ENCODE measurements around the gene ADGRB3. TPM values are rescaled to one million over a fixed set of nuclear protein-coding genes. Genes with fewer than 3 reads are reported as not detected.

The ADGRB3 gene
- total RNA-seq, 6 donors from 2014 or later, result 1.1 to 7.3 (median 3.0) TPM

GRCh38 chr6:69263297-69263696 lies 628.2 kb downstream of the ADGRB3 start:
- TF ChIP-seq POLR2AphosphoS5 (IDR thresholded peaks at IDR 0.05), result no peak
- no peak for TF ChIP-seq CTCF (IDR thresholded peaks at IDR 0.05)
- no peak for TF ChIP-seq POLR2A (IDR thresholded peaks at IDR 0.05)
- no peak for TF ChIP-seq EP300 (IDR thresholded peaks at IDR 0.05)
- no peak for DNase-seq
- Histone ChIP-seq H3K4me1 (no peaks in the 10 kb centered on the region), H3K27me3 (no peaks in the 10 kb centered on the region), H3K36me3 (no peaks in the 10 kb centered on the region), H3K9me3 (no peaks in the 10 kb centered on the region), H3K27ac (no peak overlapping the region), H3K4me3 (no peak overlapping the region)
- 70 to 80% methylated on average over 2 of the region's 2 CpGs for WGBS, 2 donors
- no peak for ATAC-seq (ENCODE audit: low FRiP score in 2 of 2)

GRCh38 chr6:69265090-69265489 lies 630.0 kb downstream of the ADGRB3 start:
- no peak for ATAC-seq (ENCODE audit: low FRiP score in 2 of 2)
- Histone ChIP-seq H3K27ac (no peak overlapping the region), H3K4me1 (no peaks in the 10 kb centered on the region), H3K36me3 (no peaks in the 10 kb centered on the region), H3K27me3 (no peaks in the 10 kb centered on the region), H3K4me3 (no peak overlapping the region), H3K9me3 (no peaks in the 10 kb centered on the region)
- TF ChIP-seq POLR2AphosphoS5 (IDR thresholded peaks at IDR 0.05) (no peak), EP300 (IDR thresholded peaks at IDR 0.05) (no peak), CTCF (IDR thresholded peaks at IDR 0.05) (no peak), POLR2A (IDR thresholded peaks at IDR 0.05) (no peak)
- 54 to 55% methylated on average over 2 of the region's 2 CpGs for WGBS, 2 donors
- DNase-seq, result no peak

- H3K4me1 ChIP-seq, result no peaks in the 10 kb centered on the region
- H3K27me3 ChIP-seq, result no peaks in the 10 kb centered on the region
- no peaks in the 10 kb centered on the region for H3K36me3 ChIP-seq
- H3K9me3 ChIP-seq, result no peaks in the 10 kb centered on the region
- no peak overlapping the region for H3K27ac ChIP-seq
- DNase-seq, result no peak
- WGBS, 2 donors, result 69 to 79% methylated on average over 1 of the region's 1 CpG
- TF ChIP-seq CTCF (IDR thresholded peaks at IDR 0.05), result no peak
- no peak for TF ChIP-seq EP300 (IDR thresholded peaks at IDR 0.05)
- no peak for TF ChIP-seq POLR2AphosphoS5 (IDR thresholded peaks at IDR 0.05)
- TF ChIP-seq POLR2A (IDR thresholded peaks at IDR 0.05), result no peak
- ATAC-seq (ENCODE audit: low FRiP score in 2 of 2), result no peak
- H3K4me3 ChIP-seq, result no peak overlapping the region
These were observed 630.6 kb downstream of the ADGRB3 start for GRCh38 chr6:69265706-69266105.

GRCh38 chr6:69276204-69276603 lies 641.1 kb downstream of the ADGRB3 start:
- Histone ChIP-seq H3K9me3 (no peaks in the 10 kb centered on the region), H3K4me1 (no peaks in the 10 kb centered on the region), H3K36me3 (no peaks in the 10 kb centered on the region), H3K27me3 (no peaks in the 10 kb centered on the region), H3K27ac (no peak overlapping the region), H3K4me3 (no peak overlapping the region)
- DNase-seq (no peak), ATAC-seq (ENCODE audit: low FRiP score in 2 of 2) (no peak)
- TF ChIP-seq POLR2AphosphoS5 (IDR thresholded peaks at IDR 0.05), result no peak
- no peak for TF ChIP-seq EP300 (IDR thresholded peaks at IDR 0.05)
- no peak for TF ChIP-seq POLR2A (IDR thresholded peaks at IDR 0.05)
- no peak for TF ChIP-seq CTCF (IDR thresholded peaks at IDR 0.05)

GRCh38 chr6:69279805-69280204 lies 644.7 kb downstream of the ADGRB3 start:
- Histone ChIP-seq H3K4me1 (no peaks in the 10 kb centered on the region), H3K4me3 (no peak overlapping the region), H3K36me3 (no peaks in the 10 kb centered on the region), H3K27ac (no peak overlapping the region), H3K9me3 (no peaks in the 10 kb centered on the region), H3K27me3 (no peaks in the 10 kb centered on the region)
- TF ChIP-seq CTCF (IDR thresholded peaks at IDR 0.05), result no peak
- no peak for TF ChIP-seq POLR2AphosphoS5 (IDR thresholded peaks at IDR 0.05)
- no peak for TF ChIP-seq POLR2A (IDR thresholded peaks at IDR 0.05)
- TF ChIP-seq EP300 (IDR thresholded peaks at IDR 0.05), result no peak
- DNase-seq, result no peak
- WGBS, 2 donors, result 67 to 73% methylated on average over 4 of the region's 4 CpGs
- no peak for ATAC-seq (ENCODE audit: low FRiP score in 2 of 2)

All from upper lobe of left lung (tissue), 6 donors.